Peyer's patch (tissue), 4 donors: ENCODE measurements around the gene ZNF672. TPM values are rescaled to one million over a fixed set of nuclear protein-coding genes. Genes with fewer than 3 reads are reported as not detected.

Source experiments
- DNase-seq, 3 donors: peaks; one replicate each; pipeline ENCODE4 v3.0.0-alpha.2; 2017 to 2019
- H3K27ac ChIP-seq, 4 donors: fragments of 200-600 bp; sonication (generic); one replicate each; pipeline ENCODE4 v1.5.1; 2016 to 2019
- H3K27me3 ChIP-seq, 2 donors: fragments of 200-600 bp; sonication (generic); one replicate each; pipeline ENCODE4 v1.5.1; 2019
- H3K36me3 ChIP-seq, 3 donors: fragments of 200-600 bp; sonication (generic); one replicate each; pipeline ENCODE4 v1.5.1; 2016 to 2019
- H3K4me1 ChIP-seq, 4 donors: fragments of 200-600 bp; sonication (generic); one replicate each; pipeline ENCODE4 v1.5.1; 2016 to 2019
- H3K4me3 ChIP-seq, 4 donors: fragments of 200-600 bp; sonication (generic); 1 replicate in 3 of 4; 2 replicates in 1 of 4; pipeline ENCODE4 v1.5.1; 2016 to 2019; ENCODE audit warnings: mild to moderate bottlenecking in 1 of 4
- H3K9me3 ChIP-seq, 4 donors: fragments of 200-600 bp; sonication (generic); one replicate each; pipeline ENCODE4 v1.5.1; 2016 to 2019; ENCODE audit warnings: mild to moderate bottlenecking in 1 of 4
- CTCF ChIP-seq, 6 experiments: fragments of 450-650 bp in 4 of 6; fragments of 200-600 bp in 2 of 6; sonication (generic) in 1 of 6; IDR thresholded peaks; one replicate each; pipeline ENCODE4 v1.5.1; 2017 to 2019; ENCODE audit warnings: antibody characterized with exemption in 6 of 6, mild to moderate bottlenecking in 3 of 6, moderate library complexity in 1 of 6
- POLR2A ChIP-seq, 2 donors: fragments of 450-650 bp; IDR thresholded peaks; one replicate each; pipeline ENCODE4 v1.5.1; 2017; ENCODE audit warnings: antibody characterized with exemption in 2 of 2, mild to moderate bottlenecking in 2 of 2, moderate library complexity in 2 of 2
- total RNA-seq, 4 donors: library from RNA; depleted of rRNA; stranded (reverse); fragments of >200 nt; gene quantifications; one replicate each; pipeline ENCODE4 v1.1.0, GENCODE V29; 2016

The ZNF672 gene
- total RNA-seq, 4 donors from 2014 or later, result 48.4 to 64.4 (median 60.5) TPM

GRCh38 chr1:248831842-248832241 lies 6.2 kb upstream of the ZNF672 start:
- H3K36me3 ChIP-seq, result no peaks in the 10 kb centered on the region

GRCh38 chr1:248834343-248834940 lies 3.6 kb upstream of the ZNF672 start:
- Histone ChIP-seq H3K27ac (no peak overlapping the region), H3K27me3 (no peaks in the 10 kb centered on the region), H3K9me3 (no peaks in the 10 kb centered on the region), H3K4me1 (peaks cover 0 to 10% (median 5%) of the 10 kb centered on the region in 4 donors), H3K4me3 (no peak overlapping the region), H3K36me3 (no peaks in the 10 kb centered on the region)
- peak in 1 of 3 donors; percentile 34 for DNase-seq
- no peak for TF ChIP-seq POLR2A (IDR thresholded peaks at IDR 0.05)

More at GRCh38 chr1:248831842-248832241, 6.2 kb upstream of the ZNF672 start:
- no peak for DNase-seq
- no peak overlapping the region for H3K27ac ChIP-seq
- no peaks in the 10 kb centered on the region for H3K27me3 ChIP-seq
- no peak overlapping the region for H3K4me3 ChIP-seq
- no peak for TF ChIP-seq CTCF (IDR thresholded peaks at IDR 0.05)
- no peak for TF ChIP-seq POLR2A (IDR thresholded peaks at IDR 0.05)
- no peaks in the 10 kb centered on the region for H3K9me3 ChIP-seq
- H3K4me1 ChIP-seq, result peaks cover 0 to 7% (median 3%) of the 10 kb centered on the region in 4 donors

GRCh38 chr1:248837045-248837780 lies 811 bp upstream of the ZNF672 start:
- Histone ChIP-seq H3K4me1 (peaks cover 0 to 21% (median 14%) of the 10 kb centered on the region in 4 donors), H3K27me3 (no peaks in the 10 kb centered on the region), H3K27ac (peak overlapping the region; percentile 99 to 100 (median 100)), H3K4me3 (peak overlapping the region; percentile 69 to 95 (median 92)), H3K9me3 (no peaks in the 10 kb centered on the region), H3K36me3 (no peaks in the 10 kb centered on the region)
- no peak for TF ChIP-seq CTCF (IDR thresholded peaks at IDR 0.05)
- TF ChIP-seq POLR2A (IDR thresholded peaks at IDR 0.05), result no peak
- peak in 1 of 3 donors; percentile 31 for DNase-seq

GRCh38 chr1:248838357-248839167 lies 538 bp downstream of the ZNF672 start:
- peaks cover 0 to 24% (median 14%) of the 10 kb centered on the region in 4 donors for H3K4me1 ChIP-seq
- DNase-seq, result peak; percentile 93 to 97 (median 95)

GRCh38 chr1:248839168-248839555 lies 1.1 kb downstream of the ZNF672 start:
- H3K4me1 ChIP-seq, result peaks cover 0 to 24% (median 14%) of the 10 kb centered on the region in 4 donors
- peak in 1 of 2 donors; percentile 15 for TF ChIP-seq POLR2A (IDR thresholded peaks at IDR 0.05)
- TF ChIP-seq CTCF (IDR thresholded peaks at IDR 0.05), result no peak
- DNase-seq, result peak in 1 of 3 donors; percentile 46
- H3K27ac ChIP-seq, result peak overlapping the region; percentile 99 to 100 (median 100)
- H3K27me3 ChIP-seq, result no peaks in the 10 kb centered on the region
- no peaks in the 10 kb centered on the region for H3K9me3 ChIP-seq
- H3K36me3 ChIP-seq, result peaks cover 0 to under 1% (median 0%) of the 10 kb centered on the region in 3 donors
- H3K4me3 ChIP-seq, result peak overlapping the region; percentile 69 to 95 (median 92)

More at GRCh38 chr1:248838357-248839167, 538 bp downstream of the ZNF672 start:
- H3K36me3 ChIP-seq, result no peaks in the 10 kb centered on the region
- TF ChIP-seq POLR2A (IDR thresholded peaks at IDR 0.05) (peak; percentile 85 to 90), CTCF (IDR thresholded peaks at IDR 0.05) (no peak)
- H3K9me3 ChIP-seq, result no peaks in the 10 kb centered on the region
- H3K27me3 ChIP-seq, result no peaks in the 10 kb centered on the region
- peak overlapping the region; percentile 69 to 95 (median 92) for H3K4me3 ChIP-seq
- H3K27ac ChIP-seq, result peak overlapping the region; percentile 99 to 100 (median 100)
